SK-MEL-5 (cell line): ENCODE measurements around the gene HLA-C. TPM values are rescaled to one million over a fixed set of nuclear protein-coding genes. Genes with fewer than 3 reads are reported as not detected.
A peak's percentile ranks its signal among the peaks of the same experiment; 100 is the strongest.
"Not testable (repeated sequence)": the region's sequence is repeated elsewhere in the genome, so short reads cannot be mapped to it uniquely, and the experiment has no call there.

ENCODE experiments used
- DNase-seq: peaks from one replicate; pipeline ENCODE4 v3.0.0-alpha.2; 2016; ENCODE audit warnings: low read depth, low spot score
- in situ Hi-C: cut with HindIII; loops from 2 replicates; pipeline ENCODE4 v1.10.0; 2016; ENCODE audit warnings: low sequenced_read_pairs, high pct_unique_total_duplicates, low pct_unique_long_range_greater_than_20kb
- total RNA-seq: library from RNA; depleted of rRNA; stranded (reverse); fragments of >200 nt; shearing (Covaris generic); gene quantifications from 2 replicates; pipeline ENCODE4 v1.2.3, GENCODE V29; 2014

The HLA-C gene
- total RNA-seq, 1 experiment from 2014 or later, result 136 TPM

- in situ Hi-C loops, DNase-seq: not testable (repeated sequence)
Measured at GRCh38 chr6:31279647-31280046, 7.8 kb upstream of the HLA-C start.

- in situ Hi-C loops, result no loop called here
- DNase-seq, result no peak
Measured at GRCh38 chr6:31272836-31273626, 1.1 kb upstream of the HLA-C start.

- DNase-seq, result no peak
- in situ Hi-C loops, result no loop called here
Measured at GRCh38 chr6:31272436-31272835, 544 bp upstream of the HLA-C start.

GRCh38 chr6:31270788-31271640 is 878 bp downstream of the HLA-C start:
- in situ Hi-C loops, result no loop called here
- peak; percentile 45 for DNase-seq

- in situ Hi-C loops, result no loop called here
- no peak for DNase-seq
Measured at GRCh38 chr6:31268836-31269235, 3.1 kb downstream of the HLA-C start.

GRCh38 chr6:31268369-31268765 is 3.5 kb downstream of the HLA-C start:
- in situ Hi-C loops, result no loop called here
- no peak for DNase-seq

GRCh38 chr6:31267651-31268368 is 4.1 kb downstream of the HLA-C start:
- in situ Hi-C loops, result no loop called here
- no peak for DNase-seq

- in situ Hi-C loops, result no loop called here
- DNase-seq, result no peak
Measured at GRCh38 chr6:31266567-31267360, 5.1 kb downstream of the HLA-C start.

GRCh38 chr6:31265926-31266325 is 6.0 kb downstream of the HLA-C start:
- no peak for DNase-seq
- in situ Hi-C loops, result no loop called here

- in situ Hi-C loops, DNase-seq: not testable (repeated sequence)
Measured at GRCh38 chr6:31263346-31263933, 8.5 kb downstream of the HLA-C start.

GRCh38 chr6:31259995-31260394 is 11.9 kb downstream of the HLA-C start:
- in situ Hi-C loops, DNase-seq: not testable (repeated sequence)

GRCh38 chr6:31252625-31253024 is 19.3 kb downstream of the HLA-C start:
- in situ Hi-C loops, result no loop called here

GRCh38 chr6:31251261-31251660 is 20.6 kb downstream of the HLA-C start:
- DNase-seq, result no peak
- in situ Hi-C loops, result no loop called here

More at GRCh38 chr6:31252625-31253024, 19.3 kb downstream of the HLA-C start:
- no peak for DNase-seq

- DNase-seq, result no peak
Measured at GRCh38 chr6:31249184-31249583, 22.7 kb downstream of the HLA-C start.

GRCh38 chr6:31247813-31248212 is 24.1 kb downstream of the HLA-C start:
- in situ Hi-C loops, result loop anchor here (25.0 kb wide), 1 partner anchor 89 kb away; no protein-coding TSS in a partner anchor
- DNase-seq, result no peak

More at GRCh38 chr6:31249184-31249583, 22.7 kb downstream of the HLA-C start:
- in situ Hi-C loops, result loop anchor here (25.0 kb wide), 1 partner anchor 88 kb away; no protein-coding TSS in a partner anchor

GRCh38 chr6:31246051-31246521 is 25.8 kb downstream of the HLA-C start:
- peak; percentile 64 for DNase-seq
- in situ Hi-C loops, result loop anchor here (25.0 kb wide), 1 partner anchor 91 kb away; no protein-coding TSS in a partner anchor
